IPS DF 19.7 (cell line): ENCODE measurements around the gene ADNP.
"Not testable (repeated sequence)": the region's sequence is repeated elsewhere in the genome, so short reads cannot be mapped to it uniquely, and the experiment has no call there.

Experiments
- DNase-seq: peaks from one replicate; pipeline ENCODE4 v3.0.0-alpha.2; 2013; ENCODE audit warnings: low read depth, low spot score

Gene ADNP

GRCh38 chr20:50931306-50932015 lies at the start of gene ADNP:
ADNP (minus strand) TSS chr20:50931437; CDS start chr20:50903996, 27,441 bp downstream.
- DNase-seq: peak; percentile 79

DNA sequence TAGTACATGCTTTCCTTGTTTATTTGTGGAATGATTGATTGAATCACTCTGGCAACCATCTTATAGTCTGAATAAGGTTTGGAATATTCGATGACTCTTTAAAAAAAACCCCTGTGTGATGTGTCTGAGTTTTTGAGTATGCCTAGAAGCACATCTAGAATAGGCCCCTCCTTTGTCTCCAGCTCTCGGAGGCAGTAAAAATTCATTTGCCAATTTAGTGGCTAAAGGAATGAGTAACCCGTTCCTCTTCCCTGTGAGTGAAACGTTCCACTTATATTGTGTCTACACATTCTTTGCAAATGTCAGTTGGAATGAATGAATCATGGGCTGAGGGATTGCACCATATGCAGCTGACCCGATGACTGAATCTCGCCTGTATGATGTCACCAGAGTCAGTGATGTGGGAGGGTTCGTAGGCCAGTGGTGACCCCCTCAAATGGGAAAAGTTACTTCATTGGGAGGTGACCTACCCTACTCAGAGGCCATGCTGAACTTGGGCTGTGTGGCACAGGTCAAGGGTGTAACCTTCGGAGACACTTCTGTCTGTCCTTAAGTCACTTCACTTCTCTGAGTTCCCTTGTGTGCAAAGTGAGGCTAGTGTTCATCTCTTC lies 48.9 kb upstream of the ADNP start:
- DNase-seq: no peak

DNA sequence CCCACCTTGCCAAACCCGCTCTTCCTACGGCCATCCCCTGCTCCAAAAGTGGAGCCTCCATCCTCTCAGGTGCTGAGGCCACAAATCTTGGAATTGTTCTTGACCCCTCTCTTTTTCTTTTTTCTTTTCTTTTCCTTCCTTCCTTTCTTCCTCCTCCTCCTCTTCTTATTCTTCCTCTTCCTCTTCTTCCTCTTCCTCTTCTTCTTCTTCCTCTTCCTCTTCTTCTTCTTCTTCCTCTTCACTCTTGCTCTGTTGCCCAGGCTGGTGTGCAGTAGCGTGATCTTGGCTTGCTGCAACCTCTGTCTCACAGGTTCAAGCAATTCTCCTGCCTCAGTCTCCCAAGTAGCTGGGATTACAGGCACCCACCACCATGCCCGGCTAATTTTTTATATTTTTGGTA lies 47.3 kb upstream of the ADNP start:
- DNase-seq: not testable (repeated sequence)

- DNase-seq: no peak
Measured at GRCh38 chr20:50977066-50978021, 46.1 kb upstream of the ADNP start.

DNA sequence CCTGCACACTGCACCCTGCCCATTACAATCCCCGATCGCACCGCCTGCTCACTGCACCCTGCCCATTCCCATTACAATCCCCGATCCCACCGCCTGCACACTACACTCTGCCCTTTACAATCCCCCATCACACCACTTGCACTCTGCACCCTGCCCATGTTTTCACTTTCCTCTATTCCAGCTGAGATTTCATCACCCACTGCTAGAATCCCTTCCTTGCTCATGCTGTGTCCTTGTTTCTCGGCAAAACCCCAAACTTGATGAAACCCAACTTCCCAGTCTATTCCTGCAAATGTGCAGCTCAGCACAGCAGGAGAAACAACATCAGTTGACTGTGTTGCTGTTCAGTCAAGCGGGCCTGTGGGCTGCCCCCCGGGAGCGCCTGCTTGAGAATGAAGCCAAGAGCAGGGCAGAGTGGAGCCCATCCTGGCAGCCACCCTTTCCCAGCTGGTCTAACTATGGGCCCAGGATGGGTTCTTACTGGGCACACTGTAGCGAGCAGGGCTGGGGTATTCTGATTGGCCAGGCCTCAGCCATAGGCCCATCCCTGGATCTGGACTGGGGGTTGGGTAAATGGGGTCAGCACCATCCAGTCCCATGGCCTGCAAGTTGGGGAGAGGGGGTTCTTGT lies 44.6 kb upstream of the ADNP start:
- DNase-seq: no peak

GRCh38 chr20:50969912-50970311 lies 38.7 kb upstream of the ADNP start:
- no peak for DNase-seq

DNA sequence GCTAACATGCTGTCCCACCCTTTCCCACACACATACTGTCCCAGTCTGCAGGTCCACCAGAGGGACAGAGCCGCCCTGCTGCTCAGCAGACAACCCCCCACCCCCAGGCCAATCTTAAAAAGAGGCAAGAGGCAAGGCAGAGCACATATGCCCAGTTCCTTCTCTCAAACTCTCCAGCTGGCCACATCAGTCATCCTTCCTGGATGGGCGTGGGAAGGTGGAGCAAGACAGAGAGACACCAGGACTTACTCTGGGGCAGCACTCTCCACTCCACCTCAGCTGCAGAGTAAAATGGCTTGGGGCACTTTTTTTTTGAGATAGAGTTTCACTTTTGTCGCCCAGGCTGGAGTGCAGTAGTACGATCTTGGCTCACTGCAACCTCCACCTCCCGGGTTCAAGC lies 38.2 kb upstream of the ADNP start:
- no peak for DNase-seq

DNA sequence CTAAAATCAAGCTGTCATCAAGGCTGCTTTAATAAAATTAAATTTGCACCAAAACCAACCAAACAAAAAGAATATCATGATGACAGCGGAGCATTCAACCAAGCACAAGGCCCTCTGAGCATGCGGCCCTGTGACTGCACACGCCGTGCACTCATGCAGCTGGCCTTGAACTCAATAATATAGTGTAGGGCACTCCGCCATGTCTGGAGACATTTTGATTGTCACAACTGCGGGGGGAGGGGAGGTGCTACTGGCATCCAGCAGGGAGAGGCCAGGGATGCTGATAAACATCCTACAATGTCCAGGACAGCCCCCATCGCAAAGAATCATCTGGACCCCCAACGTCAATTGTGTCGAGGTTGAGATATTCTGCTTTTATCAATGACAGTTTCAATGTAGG lies 37.1 kb upstream of the ADNP start:
- no peak for DNase-seq

- DNase-seq: no peak
Measured at GRCh38 chr20:50967586-50967985, 36.3 kb upstream of the ADNP start.

DNA sequence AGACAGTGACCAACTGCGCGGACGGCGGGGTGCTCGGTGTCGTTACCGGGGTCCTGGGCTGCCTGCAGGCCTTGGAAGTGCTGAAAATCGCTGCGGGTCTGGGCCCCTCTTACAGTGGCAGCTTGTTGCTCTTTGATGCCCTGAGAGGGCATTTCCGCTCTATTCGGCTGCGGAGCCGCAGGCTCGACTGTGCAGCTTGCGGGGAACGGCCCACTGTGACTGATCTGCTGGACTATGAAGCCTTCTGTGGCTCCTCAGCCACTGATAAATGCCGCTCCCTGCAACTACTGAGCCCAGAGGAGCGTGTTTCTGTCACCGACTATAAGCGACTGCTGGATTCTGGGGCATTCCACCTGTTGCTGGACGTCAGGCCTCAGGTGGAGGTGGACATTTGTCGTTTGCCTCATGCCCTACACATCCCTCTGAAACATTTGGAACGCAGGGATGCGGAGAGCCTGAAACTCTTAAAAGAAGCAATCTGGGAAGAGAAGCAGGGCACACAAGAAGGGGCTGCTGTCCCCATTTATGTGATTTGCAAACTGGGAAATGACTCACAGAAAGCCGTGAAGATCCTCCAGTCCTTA lies 28.4 kb upstream of the ADNP start:
- DNase-seq: no peak

- peak; percentile 56 for DNase-seq
Measured at GRCh38 chr20:50958615-50959542, 27.6 kb upstream of the ADNP start, which contains the start of gene MOCS3. MOCS3 (plus strand) TSS chr20:50958818; CDS start chr20:50958843, 25 bp downstream.

DNA sequence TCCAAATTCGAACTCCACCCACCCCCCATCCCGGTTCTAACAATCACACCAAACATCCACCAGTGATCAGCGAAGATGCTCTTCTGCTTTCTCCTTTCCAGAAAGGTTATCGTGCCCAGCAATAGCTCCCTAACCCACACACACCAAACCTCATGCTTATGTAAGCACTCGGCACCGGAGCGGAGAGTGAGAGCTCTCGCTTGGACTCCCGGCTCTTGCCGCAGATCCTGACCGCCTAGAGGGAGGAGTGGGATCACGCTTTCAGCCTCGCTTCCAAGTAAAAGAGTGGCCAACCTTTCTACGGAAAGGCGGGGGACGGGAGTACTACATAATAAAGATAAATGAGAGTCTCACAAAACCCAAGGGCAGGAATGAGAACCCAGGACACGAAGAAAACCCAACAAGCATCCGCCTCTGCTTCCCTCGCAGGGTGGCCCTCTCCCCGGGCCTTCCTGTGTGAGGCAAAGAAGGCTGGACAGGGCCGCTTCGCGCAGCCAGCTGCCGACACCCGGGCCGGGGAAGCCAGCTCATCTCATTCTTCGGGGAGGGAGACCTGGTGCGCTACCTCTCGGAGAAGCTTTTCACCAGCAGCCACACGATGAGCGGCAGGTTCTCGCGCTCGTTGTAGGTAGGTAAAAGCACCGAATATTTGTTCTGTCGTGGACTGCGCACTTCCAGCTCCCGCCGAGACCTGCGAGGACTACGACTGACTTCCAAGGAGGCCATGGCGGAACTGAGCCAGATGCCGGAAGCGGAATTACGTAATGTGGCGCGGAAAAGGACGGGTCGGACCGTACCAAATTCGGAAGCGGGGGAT lies 26.8 kb upstream of the ADNP start, which contains the start of gene DPM1:
Gene DPM1, minus strand, starts transcription at position 735 of the 817 bp plus-strand sequence. Its CDS starts 9 bp downstream, at position 726.
- DNase-seq: peak; percentile 42

DNA sequence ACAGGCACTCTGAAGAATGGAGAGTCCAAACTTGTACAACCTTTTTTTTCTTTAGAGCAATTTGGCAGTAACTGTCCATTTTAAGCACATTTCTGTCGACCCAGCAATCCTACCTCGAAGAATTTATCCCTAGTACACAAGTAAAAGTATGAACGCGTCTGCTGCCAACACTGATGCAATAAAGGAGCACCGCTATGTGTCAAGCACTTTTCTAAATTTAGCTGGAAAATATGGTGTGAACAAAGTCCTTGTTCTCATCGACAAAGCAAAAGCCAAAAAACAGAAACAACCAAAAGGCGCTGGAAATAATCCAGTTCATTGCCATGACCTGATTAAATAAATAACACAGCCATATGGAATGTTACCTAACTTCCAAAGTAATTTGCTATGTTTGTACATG lies 26.0 kb upstream of the ADNP start:
- no peak for DNase-seq

GRCh38 chr20:50953821-50954220 lies 22.6 kb upstream of the ADNP start:
- DNase-seq: no peak

DNA sequence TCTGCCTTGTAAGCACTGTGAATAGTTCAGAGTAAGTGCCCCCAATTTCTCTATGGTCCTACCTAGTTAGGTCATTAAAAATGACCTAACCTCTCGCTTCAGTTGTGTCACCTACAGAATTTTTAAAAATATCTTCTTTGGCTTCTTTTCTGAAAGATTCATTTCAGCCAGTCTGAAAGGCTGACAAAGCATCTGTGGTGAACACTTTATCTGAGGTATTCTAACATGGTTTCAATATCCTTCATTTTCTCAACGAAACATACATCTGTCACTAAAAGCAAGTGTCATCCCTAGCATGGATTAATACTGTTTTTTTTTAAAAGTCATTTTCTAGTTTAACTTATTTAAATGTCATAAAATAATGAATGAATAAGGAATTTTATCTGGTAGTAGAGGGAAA lies 22.0 kb upstream of the ADNP start:
- no peak for DNase-seq

GRCh38 chr20:50948132-50948785 lies 17.0 kb upstream of the ADNP start:
- no peak for DNase-seq

DNA sequence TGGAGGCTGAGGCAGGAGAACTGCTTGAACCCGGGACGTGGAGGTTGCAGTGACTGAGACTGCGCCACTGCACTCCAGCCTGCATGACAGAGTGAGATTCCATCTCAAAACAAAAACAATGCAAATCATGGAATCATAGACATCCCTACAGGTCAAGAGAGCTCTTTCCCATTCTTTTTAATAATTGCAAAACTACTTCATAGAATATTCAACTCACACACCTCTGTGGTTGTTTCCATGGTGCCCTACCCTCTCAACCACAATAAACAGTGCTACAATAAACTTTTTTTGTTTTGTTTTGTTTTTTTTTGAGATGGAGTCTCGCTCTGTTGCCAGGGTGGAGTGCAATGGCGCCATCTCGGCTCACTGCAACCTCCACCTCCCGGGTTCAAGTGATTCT lies 11.8 kb upstream of the ADNP start:
- DNase-seq: no peak

DNA sequence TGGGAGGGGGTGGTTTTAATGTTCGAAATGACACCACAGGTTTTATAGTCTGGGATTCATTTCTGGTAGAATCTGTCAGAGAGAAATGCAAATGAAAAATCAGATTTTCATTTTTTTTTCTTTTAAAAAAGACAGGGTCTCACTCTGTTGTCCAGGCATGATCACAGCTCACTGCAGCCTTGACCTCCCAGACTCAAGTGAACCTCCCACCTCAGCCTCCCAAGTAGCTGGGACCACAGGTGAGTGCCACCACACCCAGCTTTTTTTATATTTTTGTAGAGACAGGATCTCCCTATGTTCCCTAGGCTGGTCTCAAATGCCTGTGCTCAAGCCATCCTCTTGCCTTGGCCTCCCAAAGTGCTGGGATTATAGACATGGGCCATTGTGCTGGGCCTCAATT lies 2.4 kb upstream of the ADNP start:
- no peak for DNase-seq
